GM12878 (cell line): ENCODE data around the gene PAFAH2.

ENCODE experiments used
- DPF2 ChIP-seq: fragments of 450-650 bp; IDR thresholded peaks from 2 replicates; pipeline ENCODE4 v1.6.1; 2017; ENCODE audit warnings: mild to moderate bottlenecking
- EP300 ChIP-seq, 2 experiments: fragments of 150-350 bp in 1 of 2; IDR thresholded peaks; 2 replicates each; pipeline ENCODE4 v1.6.1; 2011 to 2012; ENCODE audit warnings: low read depth in 2 of 2, low read length in 2 of 2, borderline replicate concordance in 1 of 2, improper control_type of control experiment in 1 of 2, inconsistent platforms in 1 of 2; ENCODE audit not compliant: control insufficient read depth in 1 of 2
- EZH2 ChIP-seq: IDR thresholded peaks from 2 replicates; pipeline ENCODE4 v1.6.1; 2012; ENCODE audit warnings: low read depth, mild to moderate bottlenecking, control low read depth, inconsistent platforms, low read length, borderline replicate concordance; ENCODE audit not compliant: control insufficient read depth
- MYC ChIP-seq: IDR thresholded peaks from 2 replicates; pipeline ENCODE4 v1.6.1; 2011; ENCODE audit warnings: mild to moderate bottlenecking, low read length, moderate library complexity, inconsistent platforms; ENCODE audit not compliant: insufficient read depth, insufficient replicate concordance, insufficient read length, severe bottlenecking
- RAD21 ChIP-seq: IDR thresholded peaks from 2 replicates; pipeline ENCODE4 v1.6.1; 2011; ENCODE audit warnings: mild to moderate bottlenecking, low read depth, low read length, moderate library complexity; ENCODE audit not compliant: insufficient read depth
- RELA ChIP-seq: fragments of 450-650 bp; IDR thresholded peaks from 2 replicates; pipeline ENCODE4 v1.8.0; 2014; ENCODE audit warnings: borderline replicate concordance; ENCODE audit not compliant: partially characterized antibody
- SPI1 ChIP-seq: IDR thresholded peaks from 2 replicates; pipeline ENCODE4 v1.6.1; 2011; ENCODE audit warnings: low read depth, mild to moderate bottlenecking, low read length, moderate library complexity, borderline replicate concordance; ENCODE audit not compliant: insufficient read depth
- SUPT20H ChIP-seq: IDR thresholded peaks from 2 replicates; pipeline ENCODE4 v1.6.1; 2011; ENCODE audit warnings: low read depth, mild to moderate bottlenecking, low read length, moderate library complexity, borderline replicate concordance; ENCODE audit not compliant: control insufficient read depth
- ZNF217 ChIP-seq: fragments of 450-650 bp; IDR thresholded peaks from 2 replicates; pipeline ENCODE4 v1.6.1; 2017; ENCODE audit warnings: antibody characterized with exemption, mild to moderate bottlenecking
- TF ChIP-seq, protein P1 (sequence below), 3 experiments: IDR thresholded peaks in 2 of 3; conservative IDR thresholded peaks in 1 of 3; 2 replicates each; pipeline ENCODE4 v1.5.1; 2011; ENCODE audit warnings: low read depth in 3 of 3, low read length in 3 of 3, mild to moderate bottlenecking in 3 of 3, control low read depth in 2 of 3, moderate library complexity in 2 of 3, inconsistent platforms in 1 of 3, mixed read lengths in 1 of 3; ENCODE audit not compliant: control insufficient read depth in 2 of 3, insufficient read depth in 1 of 3; ENCODE audit errors: extremely low read depth in 1 of 3
- TF ChIP-seq, protein P2 (sequence below): IDR thresholded peaks from 2 replicates; pipeline ENCODE4 v1.6.1; 2012; ENCODE audit warnings: mild to moderate bottlenecking, low read depth, low read length
- TF ChIP-seq, protein P3 (sequence below): IDR thresholded peaks from 2 replicates; pipeline ENCODE4 v1.6.1; 2011; ENCODE audit warnings: low read depth, low read length, improper control_type of control experiment, borderline replicate concordance
- TF ChIP-seq, protein P4 (sequence below): IDR thresholded peaks from 2 replicates; pipeline ENCODE4 v1.6.1; 2011; ENCODE audit warnings: borderline replicate concordance, low read depth, mild to moderate bottlenecking, moderate library complexity, mixed read lengths, low read length; ENCODE audit not compliant: insufficient read depth; ENCODE audit errors: extremely low read length

- TF ChIP-seq, protein P1, sequence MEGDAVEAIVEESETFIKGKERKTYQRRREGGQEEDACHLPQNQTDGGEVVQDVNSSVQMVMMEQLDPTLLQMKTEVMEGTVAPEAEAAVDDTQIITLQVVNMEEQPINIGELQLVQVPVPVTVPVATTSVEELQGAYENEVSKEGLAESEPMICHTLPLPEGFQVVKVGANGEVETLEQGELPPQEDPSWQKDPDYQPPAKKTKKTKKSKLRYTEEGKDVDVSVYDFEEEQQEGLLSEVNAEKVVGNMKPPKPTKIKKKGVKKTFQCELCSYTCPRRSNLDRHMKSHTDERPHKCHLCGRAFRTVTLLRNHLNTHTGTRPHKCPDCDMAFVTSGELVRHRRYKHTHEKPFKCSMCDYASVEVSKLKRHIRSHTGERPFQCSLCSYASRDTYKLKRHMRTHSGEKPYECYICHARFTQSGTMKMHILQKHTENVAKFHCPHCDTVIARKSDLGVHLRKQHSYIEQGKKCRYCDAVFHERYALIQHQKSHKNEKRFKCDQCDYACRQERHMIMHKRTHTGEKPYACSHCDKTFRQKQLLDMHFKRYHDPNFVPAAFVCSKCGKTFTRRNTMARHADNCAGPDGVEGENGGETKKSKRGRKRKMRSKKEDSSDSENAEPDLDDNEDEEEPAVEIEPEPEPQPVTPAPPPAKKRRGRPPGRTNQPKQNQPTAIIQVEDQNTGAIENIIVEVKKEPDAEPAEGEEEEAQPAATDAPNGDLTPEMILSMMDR (IDR thresholded peaks at IDR 0.05 in 2 of 3, conservative IDR thresholded peaks at IDR 0.05 in 1 of 3; ENCODE audit: control insufficient read depth in 2 of 3, extremely low read depth in 1 of 3, insufficient read depth in 1 of 3, low read depth in 3 of 3, low read length in 3 of 3) = no peak
- no peak for TF ChIP-seq RAD21
- no peak for TF ChIP-seq RELA
- no peak for TF ChIP-seq ZNF217
- TF ChIP-seq, protein P2, sequence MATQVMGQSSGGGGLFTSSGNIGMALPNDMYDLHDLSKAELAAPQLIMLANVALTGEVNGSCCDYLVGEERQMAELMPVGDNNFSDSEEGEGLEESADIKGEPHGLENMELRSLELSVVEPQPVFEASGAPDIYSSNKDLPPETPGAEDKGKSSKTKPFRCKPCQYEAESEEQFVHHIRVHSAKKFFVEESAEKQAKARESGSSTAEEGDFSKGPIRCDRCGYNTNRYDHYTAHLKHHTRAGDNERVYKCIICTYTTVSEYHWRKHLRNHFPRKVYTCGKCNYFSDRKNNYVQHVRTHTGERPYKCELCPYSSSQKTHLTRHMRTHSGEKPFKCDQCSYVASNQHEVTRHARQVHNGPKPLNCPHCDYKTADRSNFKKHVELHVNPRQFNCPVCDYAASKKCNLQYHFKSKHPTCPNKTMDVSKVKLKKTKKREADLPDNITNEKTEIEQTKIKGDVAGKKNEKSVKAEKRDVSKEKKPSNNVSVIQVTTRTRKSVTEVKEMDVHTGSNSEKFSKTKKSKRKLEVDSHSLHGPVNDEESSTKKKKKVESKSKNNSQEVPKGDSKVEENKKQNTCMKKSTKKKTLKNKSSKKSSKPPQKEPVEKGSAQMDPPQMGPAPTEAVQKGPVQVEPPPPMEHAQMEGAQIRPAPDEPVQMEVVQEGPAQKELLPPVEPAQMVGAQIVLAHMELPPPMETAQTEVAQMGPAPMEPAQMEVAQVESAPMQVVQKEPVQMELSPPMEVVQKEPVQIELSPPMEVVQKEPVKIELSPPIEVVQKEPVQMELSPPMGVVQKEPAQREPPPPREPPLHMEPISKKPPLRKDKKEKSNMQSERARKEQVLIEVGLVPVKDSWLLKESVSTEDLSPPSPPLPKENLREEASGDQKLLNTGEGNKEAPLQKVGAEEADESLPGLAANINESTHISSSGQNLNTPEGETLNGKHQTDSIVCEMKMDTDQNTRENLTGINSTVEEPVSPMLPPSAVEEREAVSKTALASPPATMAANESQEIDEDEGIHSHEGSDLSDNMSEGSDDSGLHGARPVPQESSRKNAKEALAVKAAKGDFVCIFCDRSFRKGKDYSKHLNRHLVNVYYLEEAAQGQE = no peak
- TF ChIP-seq EP300 (IDR thresholded peaks at IDR 0.05; ENCODE audit: borderline replicate concordance in 1 of 2, control insufficient read depth in 1 of 2, low read depth in 2 of 2, low read length in 2 of 2) = no peak
- TF ChIP-seq EZH2 = no peak
- no peak for TF ChIP-seq SUPT20H
- TF ChIP-seq DPF2 = no peak
- TF ChIP-seq, protein P3, sequence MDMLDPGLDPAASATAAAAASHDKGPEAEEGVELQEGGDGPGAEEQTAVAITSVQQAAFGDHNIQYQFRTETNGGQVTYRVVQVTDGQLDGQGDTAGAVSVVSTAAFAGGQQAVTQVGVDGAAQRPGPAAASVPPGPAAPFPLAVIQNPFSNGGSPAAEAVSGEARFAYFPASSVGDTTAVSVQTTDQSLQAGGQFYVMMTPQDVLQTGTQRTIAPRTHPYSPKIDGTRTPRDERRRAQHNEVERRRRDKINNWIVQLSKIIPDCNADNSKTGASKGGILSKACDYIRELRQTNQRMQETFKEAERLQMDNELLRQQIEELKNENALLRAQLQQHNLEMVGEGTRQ = no peak
- TF ChIP-seq SPI1 = no peak
- TF ChIP-seq, protein P4, sequence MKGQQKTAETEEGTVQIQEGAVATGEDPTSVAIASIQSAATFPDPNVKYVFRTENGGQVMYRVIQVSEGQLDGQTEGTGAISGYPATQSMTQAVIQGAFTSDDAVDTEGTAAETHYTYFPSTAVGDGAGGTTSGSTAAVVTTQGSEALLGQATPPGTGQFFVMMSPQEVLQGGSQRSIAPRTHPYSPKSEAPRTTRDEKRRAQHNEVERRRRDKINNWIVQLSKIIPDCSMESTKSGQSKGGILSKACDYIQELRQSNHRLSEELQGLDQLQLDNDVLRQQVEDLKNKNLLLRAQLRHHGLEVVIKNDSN = no peak
- no peak for TF ChIP-seq MYC
Observed at GRCh38 chr1:25945761-25946160, 52.1 kb downstream of the PAFAH2 start.
